ENCODE measurements around the gene TRPM3. TPM values are rescaled to one million over a fixed set of nuclear protein-coding genes. Genes with fewer than 3 reads are reported as not detected.

TRPM3 gene
- total RNA-seq, 1 donor from 2014 or later: 0.22 TPM

DNA sequence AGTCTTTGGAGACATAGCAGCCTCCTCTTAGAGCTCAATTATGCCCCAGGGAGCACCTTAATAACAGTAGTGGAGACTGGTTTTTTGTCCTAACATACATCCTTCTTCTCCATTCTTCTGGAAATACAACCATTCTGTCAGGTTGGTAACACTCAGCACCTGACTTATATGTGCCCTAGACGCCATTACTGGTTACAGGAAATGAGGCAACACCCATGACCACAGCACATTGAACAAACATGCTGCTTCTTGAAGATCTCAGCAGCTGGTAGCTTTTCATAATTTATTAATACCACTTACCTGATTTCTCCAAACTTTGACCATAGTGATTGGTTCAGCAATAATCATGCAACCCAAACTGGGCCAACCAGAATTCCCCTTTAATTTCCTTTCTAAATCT, 25.1 kb upstream of the TRPM3 start:
- TF ChIP-seq, protein P1, sequence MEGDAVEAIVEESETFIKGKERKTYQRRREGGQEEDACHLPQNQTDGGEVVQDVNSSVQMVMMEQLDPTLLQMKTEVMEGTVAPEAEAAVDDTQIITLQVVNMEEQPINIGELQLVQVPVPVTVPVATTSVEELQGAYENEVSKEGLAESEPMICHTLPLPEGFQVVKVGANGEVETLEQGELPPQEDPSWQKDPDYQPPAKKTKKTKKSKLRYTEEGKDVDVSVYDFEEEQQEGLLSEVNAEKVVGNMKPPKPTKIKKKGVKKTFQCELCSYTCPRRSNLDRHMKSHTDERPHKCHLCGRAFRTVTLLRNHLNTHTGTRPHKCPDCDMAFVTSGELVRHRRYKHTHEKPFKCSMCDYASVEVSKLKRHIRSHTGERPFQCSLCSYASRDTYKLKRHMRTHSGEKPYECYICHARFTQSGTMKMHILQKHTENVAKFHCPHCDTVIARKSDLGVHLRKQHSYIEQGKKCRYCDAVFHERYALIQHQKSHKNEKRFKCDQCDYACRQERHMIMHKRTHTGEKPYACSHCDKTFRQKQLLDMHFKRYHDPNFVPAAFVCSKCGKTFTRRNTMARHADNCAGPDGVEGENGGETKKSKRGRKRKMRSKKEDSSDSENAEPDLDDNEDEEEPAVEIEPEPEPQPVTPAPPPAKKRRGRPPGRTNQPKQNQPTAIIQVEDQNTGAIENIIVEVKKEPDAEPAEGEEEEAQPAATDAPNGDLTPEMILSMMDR (IDR thresholded peaks at IDR 0.05; ENCODE audit: borderline replicate concordance): no peak
- Histone ChIP-seq H3K9me3 (replicated peaks) (peaks cover 14% of the 10 kb centered on the region), H3K4me3 (no peak overlapping the region), H3K4me1 (peaks cover 5% of the 10 kb centered on the region), H3K27me3 (ENCODE audit: low read depth) (no peaks in the 10 kb centered on the region), H3K27ac (replicated peaks) (no peak overlapping the region), H3K36me3 (no peaks in the 10 kb centered on the region)
- no peak for DNase-seq
- intact Hi-C loops (cut with micrococcal nuclease): no loop called here

DNA sequence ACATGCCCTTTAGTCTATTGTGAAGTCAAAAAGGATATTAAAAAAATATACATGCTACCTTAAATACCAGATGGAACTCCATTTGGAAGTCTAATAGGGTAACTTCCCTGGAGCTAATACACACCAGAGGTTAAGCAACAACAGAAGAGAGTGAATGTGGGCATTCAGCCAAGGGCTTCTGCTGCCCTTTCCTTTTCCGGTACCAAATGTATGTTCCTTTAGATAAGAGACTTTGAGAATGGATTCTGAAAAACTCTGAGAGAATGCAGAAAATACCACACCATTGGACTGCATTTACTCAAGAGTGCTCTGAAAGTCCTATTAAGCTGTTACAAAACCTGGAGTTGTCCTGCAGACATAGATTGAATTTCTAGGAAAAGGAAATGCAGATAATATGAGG, 23.8 kb upstream of the TRPM3 start:
- Histone ChIP-seq H3K4me1 (peaks cover 5% of the 10 kb centered on the region), H3K4me3 (no peak overlapping the region), H3K36me3 (no peaks in the 10 kb centered on the region), H3K27me3 (ENCODE audit: low read depth) (no peaks in the 10 kb centered on the region), H3K9me3 (replicated peaks) (peaks cover 14% of the 10 kb centered on the region), H3K27ac (replicated peaks) (no peak overlapping the region)
- TF ChIP-seq, protein P1 (IDR thresholded peaks at IDR 0.05; ENCODE audit: borderline replicate concordance): no peak
- DNase-seq: no peak
- intact Hi-C loops (cut with micrococcal nuclease): no loop called here

DNA sequence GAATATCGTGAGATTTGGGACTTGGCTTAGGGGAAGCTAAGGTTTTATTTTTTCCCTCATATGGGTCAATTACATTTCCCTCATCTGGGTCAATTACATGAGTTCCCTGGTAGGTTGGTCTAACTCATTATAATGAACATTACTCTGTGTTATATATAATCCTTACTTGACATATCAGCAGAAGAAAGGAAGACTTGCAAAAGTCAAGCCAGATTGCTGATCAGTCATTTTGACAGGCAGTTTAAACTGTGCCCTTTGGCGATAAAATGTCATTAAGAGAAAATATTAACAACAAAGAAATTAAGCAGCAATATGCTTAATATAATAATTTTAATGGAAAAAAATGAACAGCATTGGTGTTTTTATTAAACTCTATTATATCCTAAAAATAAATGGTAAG, 23.1 kb upstream of the TRPM3 start:
- H3K9me3 ChIP-seq (replicated peaks): peaks cover 14% of the 10 kb centered on the region
- TF ChIP-seq, protein P1 (IDR thresholded peaks at IDR 0.05; ENCODE audit: borderline replicate concordance): no peak
- H3K4me3 ChIP-seq: no peak overlapping the region
- peaks cover 5% of the 10 kb centered on the region for H3K4me1 ChIP-seq
- H3K36me3 ChIP-seq: no peaks in the 10 kb centered on the region
- H3K27me3 ChIP-seq (ENCODE audit: low read depth): no peaks in the 10 kb centered on the region
- H3K27ac ChIP-seq (replicated peaks): no peak overlapping the region
- intact Hi-C loops (cut with micrococcal nuclease): no loop called here
- no peak for DNase-seq

DNA sequence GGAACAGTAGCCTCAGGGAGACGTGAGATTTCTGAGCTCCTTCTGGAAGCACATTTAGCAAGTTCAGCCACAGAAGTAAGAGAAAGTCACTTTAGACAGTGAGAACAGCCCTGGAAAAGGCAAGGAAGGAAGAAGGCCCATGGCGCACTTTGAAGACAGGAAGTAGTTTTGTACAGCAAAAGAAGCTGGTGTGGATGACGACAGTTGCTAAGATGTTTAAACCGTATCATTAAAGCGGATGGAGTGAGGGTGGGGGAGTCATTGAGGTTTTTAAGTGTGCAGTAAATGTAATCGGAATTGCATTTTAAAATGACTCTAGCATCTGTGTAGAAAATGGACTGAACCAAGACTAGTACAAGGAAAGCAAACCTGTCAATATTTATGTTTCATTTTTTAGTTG, 15.3 kb upstream of the TRPM3 start:
- intact Hi-C loops (cut with micrococcal nuclease): no loop called here
- TF ChIP-seq, protein P1 (IDR thresholded peaks at IDR 0.05; ENCODE audit: borderline replicate concordance): no peak
- Histone ChIP-seq H3K27ac (replicated peaks) (no peak overlapping the region), H3K9me3 (replicated peaks) (no peaks in the 10 kb centered on the region), H3K4me3 (no peak overlapping the region), H3K36me3 (no peaks in the 10 kb centered on the region), H3K27me3 (ENCODE audit: low read depth) (no peaks in the 10 kb centered on the region), H3K4me1 (no peaks in the 10 kb centered on the region)
- no peak for DNase-seq

DNA sequence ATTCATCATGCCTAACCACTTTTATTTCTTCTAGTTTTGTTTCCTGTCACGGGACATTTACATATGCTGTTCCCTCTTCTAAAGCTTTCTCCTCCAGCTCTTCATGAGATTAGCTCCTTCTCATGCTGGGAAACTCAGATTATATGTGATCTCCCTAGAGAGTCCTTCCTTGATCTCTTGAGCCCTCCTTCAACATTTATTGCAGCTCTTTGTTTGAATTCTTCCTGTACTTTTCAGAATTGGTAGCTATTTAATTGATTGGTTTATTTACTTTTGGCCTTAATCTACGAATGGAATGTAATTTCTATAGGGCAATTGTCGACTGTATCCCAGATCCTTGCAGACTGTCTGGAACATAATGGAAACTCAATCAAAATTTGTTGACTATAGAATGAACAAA, 9.7 kb upstream of the TRPM3 start:
- Histone ChIP-seq H3K4me1 (no peaks in the 10 kb centered on the region), H3K9me3 (replicated peaks) (no peaks in the 10 kb centered on the region), H3K4me3 (no peak overlapping the region), H3K36me3 (no peaks in the 10 kb centered on the region), H3K27ac (replicated peaks) (no peak overlapping the region), H3K27me3 (ENCODE audit: low read depth) (no peaks in the 10 kb centered on the region)
- intact Hi-C loops (cut with micrococcal nuclease): no loop called here
- no peak for DNase-seq
- TF ChIP-seq, protein P1 (IDR thresholded peaks at IDR 0.05; ENCODE audit: borderline replicate concordance): no peak

DNA sequence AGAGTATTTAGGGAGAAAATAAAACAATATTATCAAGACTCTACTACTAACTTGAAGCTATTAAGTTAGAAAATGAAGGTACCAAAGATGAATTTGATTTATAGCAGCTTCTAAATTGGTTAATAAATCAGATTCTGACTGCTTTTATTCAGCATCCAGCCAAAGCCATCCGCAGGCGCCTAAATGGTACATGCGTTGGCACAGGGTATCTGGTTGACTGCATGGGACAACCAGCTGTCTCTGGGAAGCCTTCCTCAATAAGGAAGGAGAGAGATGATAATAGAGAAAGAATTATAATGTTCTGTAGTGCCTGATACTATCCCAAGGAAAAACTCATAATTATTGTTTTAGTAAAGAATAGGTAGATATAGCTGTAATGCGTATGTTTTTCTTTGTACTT, 9.1 kb upstream of the TRPM3 start:
- Histone ChIP-seq H3K4me3 (no peak overlapping the region), H3K27me3 (ENCODE audit: low read depth) (peaks cover 4% of the 10 kb centered on the region), H3K36me3 (no peaks in the 10 kb centered on the region), H3K27ac (replicated peaks) (no peak overlapping the region), H3K4me1 (no peaks in the 10 kb centered on the region), H3K9me3 (replicated peaks) (no peaks in the 10 kb centered on the region)
- DNase-seq: no peak
- TF ChIP-seq, protein P1 (IDR thresholded peaks at IDR 0.05; ENCODE audit: borderline replicate concordance): no peak
- intact Hi-C loops (cut with micrococcal nuclease): no loop called here

All from left ventricle myocardium inferior (tissue), 1 donor.